ENCODE data around the gene SNAP25.

DNA sequence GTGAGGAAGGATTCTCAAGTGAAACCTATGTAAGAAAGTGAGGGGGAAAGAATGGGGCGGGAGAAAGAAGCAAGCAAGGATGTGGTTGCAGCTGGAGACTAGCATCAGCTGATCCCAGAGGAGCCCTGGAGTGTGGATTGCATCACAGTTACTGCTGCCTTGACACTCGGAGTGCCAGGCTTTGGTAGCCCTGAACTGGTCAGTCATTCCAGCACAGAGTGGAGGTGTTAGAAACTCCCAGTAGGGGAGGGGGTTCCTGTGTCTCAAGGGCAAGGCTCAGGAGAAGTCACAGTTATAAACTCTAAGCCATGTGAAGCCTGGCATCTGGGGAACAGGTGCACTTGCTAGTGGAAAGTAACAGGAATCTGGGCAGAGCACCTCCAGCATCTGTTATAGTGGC lies 23.5 kb downstream of the SNAP25 start:
- no peak for TF ChIP-seq POLR2AphosphoS5 (IDR thresholded peaks at IDR 0.05; ENCODE audit: low read length)
- TF ChIP-seq, protein P1, sequence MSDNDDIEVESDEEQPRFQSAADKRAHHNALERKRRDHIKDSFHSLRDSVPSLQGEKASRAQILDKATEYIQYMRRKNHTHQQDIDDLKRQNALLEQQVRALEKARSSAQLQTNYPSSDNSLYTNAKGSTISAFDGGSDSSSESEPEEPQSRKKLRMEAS (IDR thresholded peaks at IDR 0.05; ENCODE audit: low read depth, low read length): no peak
- TF ChIP-seq, protein P2, sequence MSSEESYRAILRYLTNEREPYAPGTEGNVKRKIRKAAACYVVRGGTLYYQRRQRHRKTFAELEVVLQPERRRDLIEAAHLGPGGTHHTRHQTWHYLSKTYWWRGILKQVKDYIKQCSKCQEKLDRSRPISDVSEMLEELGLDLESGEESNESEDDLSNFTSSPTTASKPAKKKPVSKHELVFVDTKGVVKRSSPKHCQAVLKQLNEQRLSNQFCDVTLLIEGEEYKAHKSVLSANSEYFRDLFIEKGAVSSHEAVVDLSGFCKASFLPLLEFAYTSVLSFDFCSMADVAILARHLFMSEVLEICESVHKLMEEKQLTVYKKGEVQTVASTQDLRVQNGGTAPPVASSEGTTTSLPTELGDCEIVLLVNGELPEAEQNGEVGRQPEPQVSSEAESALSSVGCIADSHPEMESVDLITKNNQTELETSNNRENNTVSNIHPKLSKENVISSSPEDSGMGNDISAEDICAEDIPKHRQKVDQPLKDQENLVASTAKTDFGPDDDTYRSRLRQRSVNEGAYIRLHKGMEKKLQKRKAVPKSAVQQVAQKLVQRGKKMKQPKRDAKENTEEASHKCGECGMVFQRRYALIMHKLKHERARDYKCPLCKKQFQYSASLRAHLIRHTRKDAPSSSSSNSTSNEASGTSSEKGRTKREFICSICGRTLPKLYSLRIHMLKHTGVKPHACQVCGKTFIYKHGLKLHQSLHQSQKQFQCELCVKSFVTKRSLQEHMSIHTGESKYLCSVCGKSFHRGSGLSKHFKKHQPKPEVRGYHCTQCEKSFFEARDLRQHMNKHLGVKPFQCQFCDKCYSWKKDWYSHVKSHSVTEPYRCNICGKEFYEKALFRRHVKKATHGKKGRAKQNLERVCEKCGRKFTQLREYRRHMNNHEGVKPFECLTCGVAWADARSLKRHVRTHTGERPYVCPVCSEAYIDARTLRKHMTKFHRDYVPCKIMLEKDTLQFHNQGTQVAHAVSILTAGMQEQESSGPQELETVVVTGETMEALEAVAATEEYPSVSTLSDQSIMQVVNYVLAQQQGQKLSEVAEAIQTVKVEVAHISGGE (CRISPR knock-in tag; IDR thresholded peaks at IDR 0.05): no peak
- TF ChIP-seq, protein P3, sequence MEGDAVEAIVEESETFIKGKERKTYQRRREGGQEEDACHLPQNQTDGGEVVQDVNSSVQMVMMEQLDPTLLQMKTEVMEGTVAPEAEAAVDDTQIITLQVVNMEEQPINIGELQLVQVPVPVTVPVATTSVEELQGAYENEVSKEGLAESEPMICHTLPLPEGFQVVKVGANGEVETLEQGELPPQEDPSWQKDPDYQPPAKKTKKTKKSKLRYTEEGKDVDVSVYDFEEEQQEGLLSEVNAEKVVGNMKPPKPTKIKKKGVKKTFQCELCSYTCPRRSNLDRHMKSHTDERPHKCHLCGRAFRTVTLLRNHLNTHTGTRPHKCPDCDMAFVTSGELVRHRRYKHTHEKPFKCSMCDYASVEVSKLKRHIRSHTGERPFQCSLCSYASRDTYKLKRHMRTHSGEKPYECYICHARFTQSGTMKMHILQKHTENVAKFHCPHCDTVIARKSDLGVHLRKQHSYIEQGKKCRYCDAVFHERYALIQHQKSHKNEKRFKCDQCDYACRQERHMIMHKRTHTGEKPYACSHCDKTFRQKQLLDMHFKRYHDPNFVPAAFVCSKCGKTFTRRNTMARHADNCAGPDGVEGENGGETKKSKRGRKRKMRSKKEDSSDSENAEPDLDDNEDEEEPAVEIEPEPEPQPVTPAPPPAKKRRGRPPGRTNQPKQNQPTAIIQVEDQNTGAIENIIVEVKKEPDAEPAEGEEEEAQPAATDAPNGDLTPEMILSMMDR (IDR thresholded peaks at IDR 0.05 in 2 of 3, conservative IDR thresholded peaks at IDR 0.05 in 1 of 3; ENCODE audit: control insufficient read depth in 2 of 3, extremely low read depth in 1 of 3, insufficient read depth in 1 of 3, low read depth in 3 of 3, low read length in 3 of 3): no peak
